NB4 (cell line): ENCODE results near the gene MEG3.

Source experiments
- MYC ChIP-seq: IDR thresholded peaks from 2 replicates; pipeline ENCODE4 v1.6.1; 2011; ENCODE audit warnings: low read depth, low read length
- POLR2A ChIP-seq: IDR thresholded peaks from 2 replicates; pipeline ENCODE4 v1.6.1; 2011; ENCODE audit warnings: mild to moderate bottlenecking; ENCODE audit not compliant: insufficient read length; ENCODE audit errors: extremely low read depth
- TF ChIP-seq, protein P1 (sequence below): IDR thresholded peaks from one replicate; pipeline ENCODE4 v1.5.1; 2012; ENCODE audit warnings: low read depth, low read length

DNA sequence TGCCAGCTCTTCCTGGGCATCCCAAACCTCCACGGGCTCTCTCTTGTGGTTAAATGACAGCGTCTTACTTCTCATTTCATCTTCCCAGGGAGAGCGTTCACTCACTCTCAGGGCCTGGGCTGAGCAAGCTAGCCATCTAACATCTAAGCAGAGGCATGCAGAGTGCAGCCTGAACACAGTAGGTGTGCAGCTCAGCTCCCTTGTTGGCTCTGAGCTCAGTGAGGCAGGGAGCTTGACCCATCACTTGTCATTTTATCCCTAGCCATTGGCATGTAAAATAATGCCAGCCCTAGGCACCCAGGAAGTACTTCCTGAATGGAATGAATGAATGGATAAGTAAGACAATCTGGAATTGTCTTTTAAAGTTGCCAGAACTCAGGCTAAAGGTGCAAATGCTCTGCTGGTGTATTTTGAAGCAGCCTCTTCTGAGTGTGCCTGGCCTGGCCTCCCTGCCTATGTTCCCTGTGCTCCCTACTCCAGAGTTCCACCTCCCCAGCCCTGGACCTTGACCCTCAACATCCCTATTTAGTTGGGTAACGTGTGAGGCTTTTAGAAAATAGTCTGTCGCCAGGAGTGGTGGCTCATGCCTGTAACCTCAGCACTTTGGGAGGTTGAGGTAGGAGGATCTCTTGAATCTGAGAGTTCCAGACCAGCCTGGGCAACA, 9.5 kb upstream of the MEG3 start:
- TF ChIP-seq, protein P1, sequence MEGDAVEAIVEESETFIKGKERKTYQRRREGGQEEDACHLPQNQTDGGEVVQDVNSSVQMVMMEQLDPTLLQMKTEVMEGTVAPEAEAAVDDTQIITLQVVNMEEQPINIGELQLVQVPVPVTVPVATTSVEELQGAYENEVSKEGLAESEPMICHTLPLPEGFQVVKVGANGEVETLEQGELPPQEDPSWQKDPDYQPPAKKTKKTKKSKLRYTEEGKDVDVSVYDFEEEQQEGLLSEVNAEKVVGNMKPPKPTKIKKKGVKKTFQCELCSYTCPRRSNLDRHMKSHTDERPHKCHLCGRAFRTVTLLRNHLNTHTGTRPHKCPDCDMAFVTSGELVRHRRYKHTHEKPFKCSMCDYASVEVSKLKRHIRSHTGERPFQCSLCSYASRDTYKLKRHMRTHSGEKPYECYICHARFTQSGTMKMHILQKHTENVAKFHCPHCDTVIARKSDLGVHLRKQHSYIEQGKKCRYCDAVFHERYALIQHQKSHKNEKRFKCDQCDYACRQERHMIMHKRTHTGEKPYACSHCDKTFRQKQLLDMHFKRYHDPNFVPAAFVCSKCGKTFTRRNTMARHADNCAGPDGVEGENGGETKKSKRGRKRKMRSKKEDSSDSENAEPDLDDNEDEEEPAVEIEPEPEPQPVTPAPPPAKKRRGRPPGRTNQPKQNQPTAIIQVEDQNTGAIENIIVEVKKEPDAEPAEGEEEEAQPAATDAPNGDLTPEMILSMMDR: no peak
- TF ChIP-seq MYC (no peak), POLR2A (no peak)
